SK-N-SH treated with all-trans-retinoic acid at 6 μM for 48 hours (cell line): ENCODE data around the gene RETREG1.

Experiments used
- ATAC-seq: fragments of 200-7000 bp; cut with Tn5 transposase; 3 replicates; pipeline ENCODE4 v1.9.1; 2020; ENCODE audit warnings: mild to moderate bottlenecking, moderate library complexity
- BACH2 ChIP-seq: fragments of 250-450 bp; sonication (Bioruptor Pico); IDR thresholded peaks from 2 replicates; pipeline ENCODE4 v1.9.0; 2021; ENCODE audit warnings: mild to moderate bottlenecking, borderline replicate concordance
- CSDC2 ChIP-seq: fragments of 250-450 bp; sonication (Bioruptor Pico); IDR thresholded peaks from 2 replicates; pipeline ENCODE4 v1.5.0; 2020; ENCODE audit warnings: mild to moderate bottlenecking, moderate library complexity
- GLIS3 ChIP-seq: fragments of 250-450 bp; sonication (Bioruptor Pico); IDR thresholded peaks from 2 replicates; pipeline ENCODE4 v1.5.0; 2020; ENCODE audit warnings: mild to moderate bottlenecking, moderate library complexity
- ISL1 ChIP-seq: fragments of 250-450 bp; sonication (Bioruptor Pico); IDR thresholded peaks from 2 replicates; pipeline ENCODE4 v2.1.2; 2022; ENCODE audit warnings: mild to moderate bottlenecking, moderate library complexity
- OSR1 ChIP-seq: fragments of 250-450 bp; sonication (Bioruptor Pico); IDR thresholded peaks from 2 replicates; pipeline ENCODE4 v1.8.0; 2022; ENCODE audit warnings: moderate library complexity, mild to moderate bottlenecking, inconsistent platforms
- PPARA ChIP-seq: fragments of 250-450 bp; sonication (Bioruptor Pico); IDR thresholded peaks from 2 replicates; pipeline ENCODE4 v1.5.0; 2020; ENCODE audit warnings: mild to moderate bottlenecking, borderline replicate concordance
- RARB ChIP-seq: fragments of 250-450 bp; sonication (Bioruptor Pico); IDR thresholded peaks from 2 replicates; pipeline ENCODE4 v1.8.0; 2021; ENCODE audit warnings: mild to moderate bottlenecking, moderate library complexity
- SNAI2 ChIP-seq: fragments of 250-450 bp; sonication (Bioruptor Pico); IDR thresholded peaks from 2 replicates; pipeline ENCODE4 v1.5.0; 2020; ENCODE audit warnings: mild to moderate bottlenecking, moderate library complexity
- TOX ChIP-seq: fragments of 250-450 bp; sonication (Bioruptor Pico); IDR thresholded peaks from 2 replicates; pipeline ENCODE4 v1.8.0; 2021; ENCODE audit warnings: mild to moderate bottlenecking, moderate library complexity, borderline replicate concordance
- ZC3H10 ChIP-seq: fragments of 250-450 bp; sonication (Bioruptor Pico); IDR thresholded peaks from 2 replicates; pipeline ENCODE4 v1.5.1; 2021; ENCODE audit warnings: mild to moderate bottlenecking, moderate library complexity
- ZFP3 ChIP-seq: fragments of 250-450 bp; sonication (Bioruptor Pico); IDR thresholded peaks from 2 replicates; pipeline ENCODE4 v1.5.0; 2020; ENCODE audit warnings: mild to moderate bottlenecking, moderate library complexity
- ZNF565 ChIP-seq: fragments of 450-650 bp; formaldehyde crosslinking; conservative IDR thresholded peaks from 2 replicates; pipeline ENCODE4 v1.5.0; 2020; ENCODE audit warnings: low read depth, mild to moderate bottlenecking, moderate library complexity
- ZNF70 ChIP-seq: fragments of 450-650 bp; formaldehyde crosslinking; IDR thresholded peaks from 2 replicates; pipeline ENCODE4 v1.5.0; 2020; ENCODE audit warnings: mild to moderate bottlenecking, moderate library complexity
- ZNF8 ChIP-seq: fragments of 450-650 bp; formaldehyde crosslinking; IDR thresholded peaks from 2 replicates; pipeline ENCODE4 v1.5.0; 2020; ENCODE audit warnings: mild to moderate bottlenecking, moderate library complexity
- TF ChIP-seq, protein P1 (sequence below): fragments of 250-450 bp; sonication (Bioruptor Pico); IDR thresholded peaks from 2 replicates; pipeline ENCODE4 v1.5.1; 2020; ENCODE audit warnings: low read depth, mild to moderate bottlenecking, moderate library complexity
- TF ChIP-seq, protein P2 (sequence below): fragments of 250-450 bp; sonication (Bioruptor Pico); IDR thresholded peaks from 2 replicates; pipeline ENCODE4 v1.8.0; 2020; ENCODE audit warnings: mild to moderate bottlenecking, moderate library complexity, borderline replicate concordance
- TF ChIP-seq, protein P3 (sequence below): fragments of 250-450 bp; sonication (Bioruptor Pico); IDR thresholded peaks from 2 replicates; pipeline ENCODE4 v1.5.1; 2021; ENCODE audit warnings: mild to moderate bottlenecking, moderate library complexity
- TF ChIP-seq, protein P4 (sequence below): fragments of 250-450 bp; sonication (Bioruptor Pico); IDR thresholded peaks from 2 replicates; pipeline ENCODE4 v1.5.0; 2020; ENCODE audit warnings: mild to moderate bottlenecking, moderate library complexity
- TF ChIP-seq, protein P5 (sequence below): fragments of 250-450 bp; sonication (Bioruptor Pico); IDR thresholded peaks from 2 replicates; pipeline ENCODE4 v1.8.0; 2021; ENCODE audit warnings: low read depth, mild to moderate bottlenecking, moderate library complexity, borderline replicate concordance

RETREG1 gene

DNA sequence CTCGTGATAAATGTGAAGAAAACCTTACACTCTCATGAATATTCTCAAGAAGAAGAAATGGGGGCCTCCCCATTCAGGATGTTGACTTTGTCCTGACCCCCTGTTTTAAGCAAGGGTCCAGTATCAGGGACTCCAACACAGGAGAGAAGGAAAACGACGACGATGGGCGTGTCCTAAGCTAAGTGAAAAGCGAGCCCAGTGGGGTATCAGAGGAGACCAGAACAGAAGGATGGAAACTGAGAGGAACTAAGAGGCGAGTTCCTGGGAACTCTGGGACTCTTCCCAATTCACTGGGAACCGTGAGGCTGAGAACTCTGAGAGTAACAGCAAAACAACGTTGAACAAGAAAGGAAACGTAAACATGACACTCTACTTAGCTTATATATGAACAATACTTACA lies 14.6 kb downstream of the RETREG1 start:
- ATAC-seq, result no peak
- TF ChIP-seq TOX (no peak), RARB (CRISPR knock-in tag) (no peak), SNAI2 (CRISPR knock-in tag) (no peak), ZNF8 (CRISPR knock-in tag) (no peak), ISL1 (CRISPR knock-in tag) (no peak), PPARA (CRISPR knock-in tag) (no peak), ZNF565 (no peak), GLIS3 (no peak)
- TF ChIP-seq, all 23 proteins: peak for 0

DNA sequence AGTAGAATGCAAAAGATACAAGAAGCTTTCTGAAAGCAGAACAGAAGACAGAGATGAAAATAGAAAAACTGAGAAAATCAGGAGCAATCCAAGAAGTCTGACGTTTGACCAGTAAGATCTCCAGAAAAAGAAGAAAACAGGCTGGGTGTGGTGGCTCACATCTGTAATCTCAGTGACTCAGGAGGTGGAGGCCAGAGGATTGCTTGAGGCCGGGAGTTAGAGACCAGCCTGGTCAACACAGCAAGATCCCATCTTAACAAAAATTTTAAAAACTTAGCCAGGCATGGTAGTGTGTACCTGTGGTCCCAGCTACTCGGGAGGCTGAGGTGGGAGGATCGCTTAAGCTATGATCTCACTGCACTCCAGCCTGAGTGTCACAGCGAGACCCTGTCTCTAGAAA lies 15.9 kb downstream of the RETREG1 start:
- ATAC-seq, result no peak
- TF ChIP-seq, protein P1, sequence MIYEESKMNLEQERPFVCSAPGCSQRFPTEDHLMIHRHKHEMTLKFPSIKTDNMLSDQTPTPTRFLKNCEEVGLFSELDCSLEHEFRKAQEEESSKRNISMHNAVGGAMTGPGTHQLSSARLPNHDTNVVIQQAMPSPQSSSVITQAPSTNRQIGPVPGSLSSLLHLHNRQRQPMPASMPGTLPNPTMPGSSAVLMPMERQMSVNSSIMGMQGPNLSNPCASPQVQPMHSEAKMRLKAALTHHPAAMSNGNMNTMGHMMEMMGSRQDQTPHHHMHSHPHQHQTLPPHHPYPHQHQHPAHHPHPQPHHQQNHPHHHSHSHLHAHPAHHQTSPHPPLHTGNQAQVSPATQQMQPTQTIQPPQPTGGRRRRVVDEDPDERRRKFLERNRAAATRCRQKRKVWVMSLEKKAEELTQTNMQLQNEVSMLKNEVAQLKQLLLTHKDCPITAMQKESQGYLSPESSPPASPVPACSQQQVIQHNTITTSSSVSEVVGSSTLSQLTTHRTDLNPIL, result no peak
- TF ChIP-seq SNAI2 (CRISPR knock-in tag) (no peak), ZC3H10 (no peak), ISL1 (CRISPR knock-in tag) (no peak), ZNF8 (CRISPR knock-in tag) (no peak), CSDC2 (CRISPR knock-in tag) (no peak)
- TF ChIP-seq, protein P2, sequence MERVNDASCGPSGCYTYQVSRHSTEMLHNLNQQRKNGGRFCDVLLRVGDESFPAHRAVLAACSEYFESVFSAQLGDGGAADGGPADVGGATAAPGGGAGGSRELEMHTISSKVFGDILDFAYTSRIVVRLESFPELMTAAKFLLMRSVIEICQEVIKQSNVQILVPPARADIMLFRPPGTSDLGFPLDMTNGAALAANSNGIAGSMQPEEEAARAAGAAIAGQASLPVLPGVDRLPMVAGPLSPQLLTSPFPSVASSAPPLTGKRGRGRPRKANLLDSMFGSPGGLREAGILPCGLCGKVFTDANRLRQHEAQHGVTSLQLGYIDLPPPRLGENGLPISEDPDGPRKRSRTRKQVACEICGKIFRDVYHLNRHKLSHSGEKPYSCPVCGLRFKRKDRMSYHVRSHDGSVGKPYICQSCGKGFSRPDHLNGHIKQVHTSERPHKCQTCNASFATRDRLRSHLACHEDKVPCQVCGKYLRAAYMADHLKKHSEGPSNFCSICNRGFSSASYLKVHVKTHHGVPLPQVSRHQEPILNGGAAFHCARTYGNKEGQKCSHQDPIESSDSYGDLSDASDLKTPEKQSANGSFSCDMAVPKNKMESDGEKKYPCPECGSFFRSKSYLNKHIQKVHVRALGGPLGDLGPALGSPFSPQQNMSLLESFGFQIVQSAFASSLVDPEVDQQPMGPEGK (CRISPR knock-in tag), result no peak

DNA sequence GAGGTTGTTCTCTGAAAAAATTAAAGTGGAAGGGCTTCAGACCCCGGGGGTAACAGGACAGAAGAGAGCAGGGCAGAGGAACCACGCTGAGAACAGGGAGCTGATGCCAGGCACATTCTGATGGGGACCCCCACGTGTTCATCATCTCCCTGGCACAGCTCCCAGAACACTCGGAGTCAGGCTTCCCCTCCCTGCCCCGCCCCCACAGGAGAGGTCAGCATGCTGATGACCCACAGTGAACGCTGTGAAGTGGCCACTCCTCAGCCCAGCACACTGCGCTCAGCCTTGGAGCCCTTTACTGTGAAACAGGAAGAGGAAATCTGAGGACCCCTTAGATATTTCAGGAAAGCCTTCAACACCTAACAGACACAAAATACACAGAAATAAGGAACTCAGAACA lies 16.4 kb downstream of the RETREG1 start:
- TF ChIP-seq ZFP3 (CRISPR knock-in tag), result no peak
- TF ChIP-seq, protein P3, sequence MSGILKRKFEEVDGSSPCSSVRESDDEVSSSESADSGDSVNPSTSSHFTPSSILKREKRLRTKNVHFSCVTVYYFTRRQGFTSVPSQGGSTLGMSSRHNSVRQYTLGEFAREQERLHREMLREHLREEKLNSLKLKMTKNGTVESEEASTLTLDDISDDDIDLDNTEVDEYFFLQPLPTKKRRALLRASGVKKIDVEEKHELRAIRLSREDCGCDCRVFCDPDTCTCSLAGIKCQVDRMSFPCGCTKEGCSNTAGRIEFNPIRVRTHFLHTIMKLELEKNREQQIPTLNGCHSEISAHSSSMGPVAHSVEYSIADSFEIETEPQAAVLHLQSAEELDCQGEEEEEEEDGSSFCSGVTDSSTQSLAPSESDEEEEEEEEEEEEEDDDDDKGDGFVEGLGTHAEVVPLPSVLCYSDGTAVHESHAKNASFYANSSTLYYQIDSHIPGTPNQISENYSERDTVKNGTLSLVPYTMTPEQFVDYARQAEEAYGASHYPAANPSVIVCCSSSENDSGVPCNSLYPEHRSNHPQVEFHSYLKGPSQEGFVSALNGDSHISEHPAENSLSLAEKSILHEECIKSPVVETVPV (CRISPR knock-in tag), result no peak
- no peak for TF ChIP-seq TOX
- TF ChIP-seq ISL1 (CRISPR knock-in tag), result no peak
- TF ChIP-seq GLIS3, result no peak
- TF ChIP-seq, protein P4, sequence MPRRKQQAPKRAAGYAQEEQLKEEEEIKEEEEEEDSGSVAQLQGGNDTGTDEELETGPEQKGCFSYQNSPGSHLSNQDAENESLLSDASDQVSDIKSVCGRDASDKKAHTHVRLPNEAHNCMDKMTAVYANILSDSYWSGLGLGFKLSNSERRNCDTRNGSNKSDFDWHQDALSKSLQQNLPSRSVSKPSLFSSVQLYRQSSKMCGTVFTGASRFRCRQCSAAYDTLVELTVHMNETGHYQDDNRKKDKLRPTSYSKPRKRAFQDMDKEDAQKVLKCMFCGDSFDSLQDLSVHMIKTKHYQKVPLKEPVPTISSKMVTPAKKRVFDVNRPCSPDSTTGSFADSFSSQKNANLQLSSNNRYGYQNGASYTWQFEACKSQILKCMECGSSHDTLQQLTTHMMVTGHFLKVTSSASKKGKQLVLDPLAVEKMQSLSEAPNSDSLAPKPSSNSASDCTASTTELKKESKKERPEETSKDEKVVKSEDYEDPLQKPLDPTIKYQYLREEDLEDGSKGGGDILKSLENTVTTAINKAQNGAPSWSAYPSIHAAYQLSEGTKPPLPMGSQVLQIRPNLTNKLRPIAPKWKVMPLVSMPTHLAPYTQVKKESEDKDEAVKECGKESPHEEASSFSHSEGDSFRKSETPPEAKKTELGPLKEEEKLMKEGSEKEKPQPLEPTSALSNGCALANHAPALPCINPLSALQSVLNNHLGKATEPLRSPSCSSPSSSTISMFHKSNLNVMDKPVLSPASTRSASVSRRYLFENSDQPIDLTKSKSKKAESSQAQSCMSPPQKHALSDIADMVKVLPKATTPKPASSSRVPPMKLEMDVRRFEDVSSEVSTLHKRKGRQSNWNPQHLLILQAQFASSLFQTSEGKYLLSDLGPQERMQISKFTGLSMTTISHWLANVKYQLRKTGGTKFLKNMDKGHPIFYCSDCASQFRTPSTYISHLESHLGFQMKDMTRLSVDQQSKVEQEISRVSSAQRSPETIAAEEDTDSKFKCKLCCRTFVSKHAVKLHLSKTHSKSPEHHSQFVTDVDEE, result no peak
- no peak for TF ChIP-seq ZNF70 (CRISPR knock-in tag)
- no peak for TF ChIP-seq ZNF565
- no peak for TF ChIP-seq ZC3H10
- TF ChIP-seq, protein P5, sequence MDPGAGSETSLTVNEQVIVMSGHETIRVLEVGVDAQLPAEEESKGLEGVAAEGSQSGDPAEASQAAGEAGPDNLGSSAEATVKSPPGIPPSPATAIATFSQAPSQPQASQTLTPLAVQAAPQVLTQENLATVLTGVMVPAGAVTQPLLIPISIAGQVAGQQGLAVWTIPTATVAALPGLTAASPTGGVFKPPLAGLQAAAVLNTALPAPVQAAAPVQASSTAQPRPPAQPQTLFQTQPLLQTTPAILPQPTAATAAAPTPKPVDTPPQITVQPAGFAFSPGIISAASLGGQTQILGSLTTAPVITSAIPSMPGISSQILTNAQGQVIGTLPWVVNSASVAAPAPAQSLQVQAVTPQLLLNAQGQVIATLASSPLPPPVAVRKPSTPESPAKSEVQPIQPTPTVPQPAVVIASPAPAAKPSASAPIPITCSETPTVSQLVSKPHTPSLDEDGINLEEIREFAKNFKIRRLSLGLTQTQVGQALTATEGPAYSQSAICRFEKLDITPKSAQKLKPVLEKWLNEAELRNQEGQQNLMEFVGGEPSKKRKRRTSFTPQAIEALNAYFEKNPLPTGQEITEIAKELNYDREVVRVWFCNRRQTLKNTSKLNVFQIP, result no peak
- TF ChIP-seq, protein P1, result no peak
- no peak for TF ChIP-seq CSDC2 (CRISPR knock-in tag)
- TF ChIP-seq OSR1 (CRISPR knock-in tag), result no peak
- TF ChIP-seq SNAI2 (CRISPR knock-in tag), result no peak
- no peak for TF ChIP-seq RARB (CRISPR knock-in tag)
- TF ChIP-seq BACH2 (CRISPR knock-in tag), result no peak
- ATAC-seq, result no peak
